GM12878 (cell line): ENCODE results near the gene TRIP11.

Source experiments
- ESRRA ChIP-seq: IDR thresholded peaks from 2 replicates; pipeline ENCODE4 v1.6.1; 2012; ENCODE audit warnings: mild to moderate bottlenecking, low read length, improper control_type of control experiment
- FOS ChIP-seq: IDR thresholded peaks from 3 replicates; pipeline ENCODE4 v1.6.1; 2011; ENCODE audit warnings: borderline replicate concordance; ENCODE audit not compliant: insufficient read length; ENCODE audit errors: extremely low read depth
- IRF3 ChIP-seq: fragments of 450-650 bp; IDR thresholded peaks from 2 replicates; pipeline ENCODE4 v1.6.1; 2014; ENCODE audit warnings: mild to moderate bottlenecking
- NKRF ChIP-seq: fragments of 450-650 bp; conservative IDR thresholded peaks from 2 replicates; pipeline ENCODE4 v1.6.1; 2017; ENCODE audit warnings: mild to moderate bottlenecking, moderate library complexity
- POLR2A ChIP-seq: IDR thresholded peaks from 2 replicates; pipeline ENCODE4 v1.6.1; 2011; ENCODE audit warnings: low read depth, mild to moderate bottlenecking, low read length
- ZNF274 ChIP-seq: IDR thresholded peaks from one replicate; pipeline ENCODE4 v1.8.0; 2011; ENCODE audit not compliant: insufficient read length, insufficient read depth
- TF ChIP-seq, protein P1 (sequence below), 3 experiments: IDR thresholded peaks in 2 of 3; conservative IDR thresholded peaks in 1 of 3; 2 replicates each; pipeline ENCODE4 v1.5.1; 2011; ENCODE audit warnings: low read depth in 3 of 3, low read length in 3 of 3, mild to moderate bottlenecking in 3 of 3, control low read depth in 2 of 3, moderate library complexity in 2 of 3, inconsistent platforms in 1 of 3, mixed read lengths in 1 of 3; ENCODE audit not compliant: control insufficient read depth in 2 of 3, insufficient read depth in 1 of 3; ENCODE audit errors: extremely low read depth in 1 of 3

DNA sequence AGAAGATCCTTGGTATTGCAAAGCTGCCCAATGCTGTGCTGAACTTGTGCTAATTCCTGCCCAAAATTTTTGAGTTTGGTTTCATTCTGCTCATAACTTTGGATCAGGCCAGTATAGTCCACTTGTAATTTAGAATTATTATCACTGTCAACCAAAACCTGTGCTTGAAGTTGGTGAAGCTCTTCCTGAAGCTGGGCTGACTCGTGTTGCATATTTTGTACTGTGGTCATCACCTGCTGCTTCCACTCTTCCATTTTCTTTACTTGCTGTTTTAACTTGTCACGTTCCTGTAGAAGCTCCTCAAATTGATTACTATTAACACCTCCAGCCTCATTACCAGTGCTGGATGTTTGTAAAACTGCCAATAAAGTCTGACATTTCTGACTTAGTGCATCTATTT lies 35.8 kb downstream of the TRIP11 start:
- TF ChIP-seq, protein P1, sequence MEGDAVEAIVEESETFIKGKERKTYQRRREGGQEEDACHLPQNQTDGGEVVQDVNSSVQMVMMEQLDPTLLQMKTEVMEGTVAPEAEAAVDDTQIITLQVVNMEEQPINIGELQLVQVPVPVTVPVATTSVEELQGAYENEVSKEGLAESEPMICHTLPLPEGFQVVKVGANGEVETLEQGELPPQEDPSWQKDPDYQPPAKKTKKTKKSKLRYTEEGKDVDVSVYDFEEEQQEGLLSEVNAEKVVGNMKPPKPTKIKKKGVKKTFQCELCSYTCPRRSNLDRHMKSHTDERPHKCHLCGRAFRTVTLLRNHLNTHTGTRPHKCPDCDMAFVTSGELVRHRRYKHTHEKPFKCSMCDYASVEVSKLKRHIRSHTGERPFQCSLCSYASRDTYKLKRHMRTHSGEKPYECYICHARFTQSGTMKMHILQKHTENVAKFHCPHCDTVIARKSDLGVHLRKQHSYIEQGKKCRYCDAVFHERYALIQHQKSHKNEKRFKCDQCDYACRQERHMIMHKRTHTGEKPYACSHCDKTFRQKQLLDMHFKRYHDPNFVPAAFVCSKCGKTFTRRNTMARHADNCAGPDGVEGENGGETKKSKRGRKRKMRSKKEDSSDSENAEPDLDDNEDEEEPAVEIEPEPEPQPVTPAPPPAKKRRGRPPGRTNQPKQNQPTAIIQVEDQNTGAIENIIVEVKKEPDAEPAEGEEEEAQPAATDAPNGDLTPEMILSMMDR (IDR thresholded peaks at IDR 0.05 in 2 of 3, conservative IDR thresholded peaks at IDR 0.05 in 1 of 3; ENCODE audit: control insufficient read depth in 2 of 3, extremely low read depth in 1 of 3, insufficient read depth in 1 of 3, low read depth in 3 of 3, low read length in 3 of 3), result no peak
- TF ChIP-seq ESRRA (no peak), IRF3 (no peak), NKRF (no peak), FOS (no peak), ZNF274 (no peak), POLR2A (no peak)
